AG09319 (cell line): ENCODE measurements around the gene GCHFR.

Experiments used
- DNase-seq: peaks from one replicate; pipeline ENCODE4 v3.0.0-alpha.2; 2010; ENCODE audit warnings: low read depth; ENCODE audit errors: extremely low read depth
- TF ChIP-seq, protein P1 (sequence below): IDR thresholded peaks from 2 replicates; pipeline ENCODE4 v1.5.1; 2011; ENCODE audit warnings: low read depth, mild to moderate bottlenecking, inconsistent platforms, low read length, moderate library complexity

Gene GCHFR

GRCh38 chr15:40770147-40770721, 6.4 kb downstream of the GCHFR start:
- no peak for DNase-seq
- TF ChIP-seq, protein P1, sequence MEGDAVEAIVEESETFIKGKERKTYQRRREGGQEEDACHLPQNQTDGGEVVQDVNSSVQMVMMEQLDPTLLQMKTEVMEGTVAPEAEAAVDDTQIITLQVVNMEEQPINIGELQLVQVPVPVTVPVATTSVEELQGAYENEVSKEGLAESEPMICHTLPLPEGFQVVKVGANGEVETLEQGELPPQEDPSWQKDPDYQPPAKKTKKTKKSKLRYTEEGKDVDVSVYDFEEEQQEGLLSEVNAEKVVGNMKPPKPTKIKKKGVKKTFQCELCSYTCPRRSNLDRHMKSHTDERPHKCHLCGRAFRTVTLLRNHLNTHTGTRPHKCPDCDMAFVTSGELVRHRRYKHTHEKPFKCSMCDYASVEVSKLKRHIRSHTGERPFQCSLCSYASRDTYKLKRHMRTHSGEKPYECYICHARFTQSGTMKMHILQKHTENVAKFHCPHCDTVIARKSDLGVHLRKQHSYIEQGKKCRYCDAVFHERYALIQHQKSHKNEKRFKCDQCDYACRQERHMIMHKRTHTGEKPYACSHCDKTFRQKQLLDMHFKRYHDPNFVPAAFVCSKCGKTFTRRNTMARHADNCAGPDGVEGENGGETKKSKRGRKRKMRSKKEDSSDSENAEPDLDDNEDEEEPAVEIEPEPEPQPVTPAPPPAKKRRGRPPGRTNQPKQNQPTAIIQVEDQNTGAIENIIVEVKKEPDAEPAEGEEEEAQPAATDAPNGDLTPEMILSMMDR, result no peak

DNA sequence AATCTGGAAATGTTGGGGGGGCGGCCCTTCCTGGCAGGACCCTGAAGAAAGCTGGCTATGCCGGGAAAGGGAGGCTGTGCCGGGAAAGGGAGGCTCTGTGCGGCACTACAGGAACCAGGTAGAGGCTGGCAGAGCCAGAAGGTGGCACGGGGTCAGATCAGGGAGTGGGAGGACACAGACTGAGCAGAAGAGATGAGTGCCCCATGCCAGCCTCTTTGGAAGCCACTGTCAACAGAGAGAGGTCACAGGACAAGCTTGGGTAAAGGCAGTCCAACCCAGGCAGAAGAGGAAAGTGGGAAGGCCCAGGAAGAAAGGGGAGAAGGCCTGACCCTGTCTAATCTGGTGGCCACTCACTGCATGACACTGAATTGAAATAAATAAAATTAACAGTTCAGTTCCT, 7.4 kb downstream of the GCHFR start:
- no peak for DNase-seq
- TF ChIP-seq, protein P1, result no peak

DNA sequence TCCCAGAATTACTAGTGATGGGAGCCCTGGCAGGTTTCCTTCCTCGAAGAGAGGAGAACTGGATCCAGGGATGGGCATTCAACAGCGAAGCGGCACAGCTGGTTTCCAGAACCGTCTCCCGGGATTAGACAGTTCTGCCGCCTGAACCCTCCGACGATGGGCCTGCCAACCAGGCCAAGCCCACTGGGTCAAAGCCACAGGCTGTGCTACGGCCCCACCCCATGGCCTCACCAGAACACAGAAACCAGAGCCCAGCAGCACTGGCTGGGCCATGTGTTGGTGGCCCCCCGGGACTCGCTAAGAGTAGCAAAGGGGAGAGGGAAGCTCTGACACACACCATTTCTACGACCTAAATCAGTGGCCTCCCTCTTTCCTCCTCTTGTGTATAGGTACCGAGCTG, 8.1 kb downstream of the GCHFR start:
- DNase-seq, result no peak
- TF ChIP-seq, protein P1, result no peak

GRCh38 chr15:40773496-40773895, 9.6 kb downstream of the GCHFR start:
- TF ChIP-seq, protein P1, result no peak
- DNase-seq, result no peak

GRCh38 chr15:40773902-40774301, 10.0 kb downstream of the GCHFR start:
- no peak for DNase-seq
- TF ChIP-seq, protein P1, result no peak

DNA sequence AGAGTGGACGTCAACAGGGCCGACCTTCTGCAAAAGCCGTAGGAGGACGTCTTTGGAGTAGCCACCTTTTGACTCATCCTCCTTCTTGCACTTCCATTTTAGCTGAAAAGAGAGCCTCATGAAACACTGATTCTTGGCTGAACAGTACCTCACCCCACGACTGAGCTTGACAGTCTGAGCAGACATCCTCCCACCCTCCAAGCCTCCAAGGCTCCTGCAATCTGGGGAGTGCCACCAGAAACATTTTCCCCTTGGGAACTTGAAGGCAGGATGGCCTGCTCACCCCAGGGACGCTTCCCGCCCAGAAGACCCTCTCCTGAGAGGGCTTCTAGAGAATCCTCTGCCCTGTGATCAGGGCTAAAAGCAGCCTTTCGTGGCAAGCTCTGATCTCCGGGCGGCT, 11.1 kb downstream of the GCHFR start:
- TF ChIP-seq, protein P1, result no peak
- DNase-seq, result no peak

DNA sequence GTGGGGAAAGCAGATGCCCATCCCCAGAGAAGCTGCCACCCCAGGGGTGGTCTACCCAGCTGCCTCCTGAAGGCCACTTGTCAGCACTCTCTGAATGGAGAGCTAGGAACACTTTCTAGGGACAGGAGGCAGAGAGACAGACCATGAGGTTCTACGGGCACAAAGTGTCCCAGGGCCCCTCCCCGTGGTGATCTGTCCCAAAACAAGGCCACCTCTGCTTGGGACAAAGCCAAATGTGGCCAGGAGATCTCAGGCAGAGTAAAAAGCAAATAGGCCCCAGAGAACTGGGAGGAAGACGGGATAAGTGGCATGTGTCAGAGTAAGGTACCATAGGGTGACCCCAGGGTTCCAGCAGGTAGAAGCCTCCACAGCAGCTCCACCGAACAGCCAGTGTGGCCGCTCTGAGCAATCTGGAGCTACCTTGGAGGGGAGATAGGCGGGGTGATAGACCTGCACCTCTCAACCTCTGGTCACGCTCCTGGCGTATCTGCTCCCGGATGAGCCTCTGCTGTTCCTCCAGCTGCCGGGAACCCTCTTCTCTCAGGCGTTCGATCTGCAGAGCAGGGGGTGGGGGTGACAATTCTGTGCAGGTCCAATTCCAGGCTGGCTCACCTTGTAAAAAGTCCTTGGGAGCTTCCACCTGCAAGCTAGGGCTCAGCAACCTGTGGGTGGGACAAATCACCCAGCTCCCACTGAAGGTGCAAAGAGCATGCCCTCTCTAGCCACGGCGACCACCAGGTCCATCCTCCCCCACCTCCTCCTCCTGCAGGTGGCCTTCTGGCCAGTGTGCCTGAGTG, 12.1 kb downstream of the GCHFR start:
- DNase-seq, result no peak
- TF ChIP-seq, protein P1, result no peak
